Measurements from ENCODE around the gene DLL3.

The DLL3 gene

DNA sequence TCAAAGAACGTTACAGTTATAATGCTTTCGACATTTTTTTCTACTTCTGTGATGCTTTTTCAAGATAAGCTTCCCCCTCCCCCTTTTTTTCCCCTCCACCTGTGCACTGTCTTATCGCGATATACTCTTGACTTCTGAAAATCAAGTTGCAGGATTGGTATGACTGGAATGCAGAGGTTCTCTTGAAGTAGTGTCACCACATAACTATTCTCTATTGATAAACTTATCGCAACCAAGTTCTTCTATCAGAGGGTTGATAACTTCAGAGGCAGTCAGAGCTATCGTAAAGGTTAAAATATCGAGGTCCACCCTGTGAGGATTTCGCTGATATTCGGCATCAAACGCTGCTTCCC lies 40.4 kb downstream of the DLL3 start:
- no peaks in the 10 kb centered on the region for H3K36me3 ChIP-seq (ENCODE audit: low read length)
- H3K9me2 ChIP-seq (replicated peaks; ENCODE audit: insufficient read depth, low read length): no peaks in the 10 kb centered on the region
- peak overlapping the region; percentile 81 for H3K9ac ChIP-seq (ENCODE audit: low read length)
- no peak overlapping the region for H3K27ac ChIP-seq (ENCODE audit: low read depth, low read length)
- H4K20me1 ChIP-seq (ENCODE audit: low read depth, low read length): peaks cover 3% of the 10 kb centered on the region; the same call in 1 of the 2 replicates
- H3K27me3 ChIP-seq (ENCODE audit: low read length): no peaks in the 10 kb centered on the region
- no peaks in the 10 kb centered on the region for H3F3A ChIP-seq (ENCODE audit: insufficient read depth)
- peaks cover 15% of the 10 kb centered on the region for H3K79me2 ChIP-seq (ENCODE audit: insufficient read depth, low read length)
- peak overlapping the region; percentile 93 for H3K4me3 ChIP-seq (ENCODE audit: insufficient read depth, low read length, poor library complexity, severe bottlenecking)
- H3K4me2 ChIP-seq (ENCODE audit: low read depth, low read length, poor library complexity, severe bottlenecking): peak overlapping the region; percentile 77
- no peak for TF ChIP-seq EZH2phosphoT487 (conservative IDR thresholded peaks at IDR 0.05; ENCODE audit: low read length)
- TF ChIP-seq, protein P1, sequence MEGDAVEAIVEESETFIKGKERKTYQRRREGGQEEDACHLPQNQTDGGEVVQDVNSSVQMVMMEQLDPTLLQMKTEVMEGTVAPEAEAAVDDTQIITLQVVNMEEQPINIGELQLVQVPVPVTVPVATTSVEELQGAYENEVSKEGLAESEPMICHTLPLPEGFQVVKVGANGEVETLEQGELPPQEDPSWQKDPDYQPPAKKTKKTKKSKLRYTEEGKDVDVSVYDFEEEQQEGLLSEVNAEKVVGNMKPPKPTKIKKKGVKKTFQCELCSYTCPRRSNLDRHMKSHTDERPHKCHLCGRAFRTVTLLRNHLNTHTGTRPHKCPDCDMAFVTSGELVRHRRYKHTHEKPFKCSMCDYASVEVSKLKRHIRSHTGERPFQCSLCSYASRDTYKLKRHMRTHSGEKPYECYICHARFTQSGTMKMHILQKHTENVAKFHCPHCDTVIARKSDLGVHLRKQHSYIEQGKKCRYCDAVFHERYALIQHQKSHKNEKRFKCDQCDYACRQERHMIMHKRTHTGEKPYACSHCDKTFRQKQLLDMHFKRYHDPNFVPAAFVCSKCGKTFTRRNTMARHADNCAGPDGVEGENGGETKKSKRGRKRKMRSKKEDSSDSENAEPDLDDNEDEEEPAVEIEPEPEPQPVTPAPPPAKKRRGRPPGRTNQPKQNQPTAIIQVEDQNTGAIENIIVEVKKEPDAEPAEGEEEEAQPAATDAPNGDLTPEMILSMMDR (IDR thresholded peaks at IDR 0.05; ENCODE audit: insufficient read depth, low read length, poor library complexity, severe bottlenecking): no peak
- H3K9me3 ChIP-seq (ENCODE audit: insufficient read depth, low read length): no peaks in the 10 kb centered on the region
- peak overlapping the region; percentile 77 for H2AFZ ChIP-seq (ENCODE audit: low read depth, low read length, severe bottlenecking)

DNA sequence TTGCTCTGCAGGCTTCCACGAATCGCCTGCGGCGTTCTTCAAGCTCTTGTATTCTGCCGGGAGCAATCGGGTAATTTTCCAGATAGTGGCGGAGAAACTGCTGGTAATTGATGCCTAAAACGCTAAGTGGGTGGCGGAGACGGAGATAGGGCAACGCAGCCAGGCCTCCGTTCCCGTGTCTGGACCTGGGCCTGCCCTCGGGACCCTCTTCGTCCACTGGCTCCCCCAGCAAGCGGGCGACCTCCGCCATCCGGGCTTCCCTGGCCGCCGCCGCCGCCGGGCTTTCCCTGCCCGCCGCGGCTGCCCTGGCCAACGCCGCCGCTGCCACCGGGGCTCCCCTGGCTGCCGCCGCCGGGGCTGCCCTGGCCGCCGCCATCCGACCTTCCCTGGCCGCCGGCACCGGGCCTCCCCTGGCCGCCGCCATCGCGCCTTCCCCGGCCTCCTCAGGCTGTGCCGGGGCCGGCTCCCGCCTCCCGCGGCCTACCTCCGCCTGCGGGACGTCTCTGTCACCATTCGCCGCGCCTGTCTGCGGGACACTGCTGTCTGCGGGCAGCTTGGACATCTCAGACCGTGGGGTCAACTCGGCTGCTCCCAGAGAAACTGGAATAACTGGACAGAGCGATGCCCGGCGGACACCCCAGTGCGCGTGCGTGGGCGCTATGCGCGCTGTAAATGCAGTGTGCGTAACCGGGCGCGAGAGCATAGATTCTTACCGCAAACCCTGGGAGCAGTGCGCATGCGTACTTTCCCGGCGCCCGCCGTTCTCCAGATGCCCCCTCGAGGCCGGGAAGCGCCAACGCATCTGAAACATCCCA lies 41.0 kb downstream of the DLL3 start, which contains the start of gene EID2:
Gene EID2, minus strand, starts transcription at position 644 of the 815 bp plus-strand sequence. Its CDS starts 82 bp downstream, at position 562.
- H3F3A ChIP-seq (ENCODE audit: insufficient read depth): no peaks in the 10 kb centered on the region
- no peaks in the 10 kb centered on the region for H3K27me3 ChIP-seq (ENCODE audit: low read length)
- peaks cover 15% of the 10 kb centered on the region for H3K79me2 ChIP-seq (ENCODE audit: insufficient read depth, low read length)
- peak within 1 kb of the TSS; percentile 81 for H3K9ac ChIP-seq (ENCODE audit: low read length)
- H3K4me3 ChIP-seq (ENCODE audit: insufficient read depth, low read length, poor library complexity, severe bottlenecking): peak within 1 kb of the TSS; percentile 93
- H3K9me2 ChIP-seq (replicated peaks; ENCODE audit: insufficient read depth, low read length): no peaks in the 10 kb centered on the region
- H2AFZ ChIP-seq (ENCODE audit: low read depth, low read length, severe bottlenecking): peak within 1 kb of the TSS; percentile 86
- H3K4me2 ChIP-seq (ENCODE audit: low read depth, low read length, poor library complexity, severe bottlenecking): peak within 1 kb of the TSS; percentile 77
- peak within 1 kb of the TSS; percentile 54; the same call in 1 of the 2 replicates for H3K27ac ChIP-seq (ENCODE audit: low read depth, low read length)
- no peaks in the 10 kb centered on the region for H3K36me3 ChIP-seq (ENCODE audit: low read length)
- peaks cover 3% of the 10 kb centered on the region; the same call in 1 of the 2 replicates for H4K20me1 ChIP-seq (ENCODE audit: low read depth, low read length)
- TF ChIP-seq, protein P1 (IDR thresholded peaks at IDR 0.05; ENCODE audit: insufficient read depth, low read length, poor library complexity, severe bottlenecking): peak; percentile 49
- no peak for TF ChIP-seq EZH2phosphoT487 (conservative IDR thresholded peaks at IDR 0.05; ENCODE audit: low read length)
- no peaks in the 10 kb centered on the region for H3K9me3 ChIP-seq (ENCODE audit: insufficient read depth, low read length)

DNA sequence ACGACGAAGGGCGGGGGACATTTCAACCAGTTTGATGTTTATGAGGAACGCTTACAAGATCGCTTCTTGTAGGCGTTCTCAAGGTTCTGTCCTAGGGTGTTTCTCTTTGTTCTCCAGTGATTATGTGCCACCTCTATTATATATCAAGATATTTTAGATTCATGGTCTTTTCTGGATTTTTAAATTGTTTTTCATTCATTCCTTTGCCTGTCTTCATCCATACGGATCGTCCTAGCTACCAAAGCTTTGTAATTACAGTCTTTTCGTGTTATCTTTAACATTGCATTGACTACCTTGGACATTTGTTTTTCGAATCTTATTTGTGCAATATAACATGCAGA lies 41.6 kb downstream of the DLL3 start:
- Histone ChIP-seq H3K9me2 (replicated peaks; ENCODE audit: insufficient read depth, low read length) (no peaks in the 10 kb centered on the region), H3F3A (ENCODE audit: insufficient read depth) (no peaks in the 10 kb centered on the region), H3K4me2 (ENCODE audit: low read depth, low read length, poor library complexity, severe bottlenecking) (peak overlapping the region; percentile 77), H3K4me3 (ENCODE audit: insufficient read depth, low read length, poor library complexity, severe bottlenecking) (peak overlapping the region; percentile 13), H4K20me1 (ENCODE audit: low read depth, low read length) (peaks cover 3% of the 10 kb centered on the region; the same call in 1 of the 2 replicates), H3K79me2 (ENCODE audit: insufficient read depth, low read length) (peaks cover 15% of the 10 kb centered on the region), H3K36me3 (ENCODE audit: low read length) (no peaks in the 10 kb centered on the region), H3K9me3 (ENCODE audit: insufficient read depth, low read length) (no peaks in the 10 kb centered on the region), H2AFZ (ENCODE audit: low read depth, low read length, severe bottlenecking) (peak overlapping the region; percentile 81), H3K27me3 (ENCODE audit: low read length) (no peaks in the 10 kb centered on the region), H3K27ac (ENCODE audit: low read depth, low read length) (no peak overlapping the region), H3K9ac (ENCODE audit: low read length) (peak overlapping the region; percentile 81)
- TF ChIP-seq, protein P1 (IDR thresholded peaks at IDR 0.05; ENCODE audit: insufficient read depth, low read length, poor library complexity, severe bottlenecking): no peak
- TF ChIP-seq EZH2phosphoT487 (conservative IDR thresholded peaks at IDR 0.05; ENCODE audit: low read length): no peak

Data from SU-DHL-6 (cell line).